Urinary bladder (tissue), 4 donors: ENCODE results near the gene GPR137. TPM values are rescaled to one million over a fixed set of nuclear protein-coding genes. Genes with fewer than 3 reads are reported as not detected.
A peak's percentile ranks its signal among the peaks of the same experiment; 100 is the strongest.
"Not testable (repeated sequence)": the region's sequence is repeated elsewhere in the genome, so short reads cannot be mapped to it uniquely, and the experiment has no call there.

ENCODE experiments used
- DNase-seq: peaks from one replicate; pipeline ENCODE4 v3.0.0-alpha.2; 2015; ENCODE audit errors: extremely low spot score
- H3K27ac ChIP-seq: one replicate; pipeline ENCODE4 v1.5.1; 2013; ENCODE audit warnings: low read depth, mild to moderate bottlenecking, moderate library complexity
- H3K36me3 ChIP-seq: one replicate; pipeline ENCODE4 v1.6.1; 2013; ENCODE audit warnings: mild to moderate bottlenecking, moderate library complexity; ENCODE audit not compliant: insufficient read depth
- H3K4me1 ChIP-seq: one replicate; pipeline ENCODE4 v1.6.1; 2013; ENCODE audit warnings: mild to moderate bottlenecking, moderate library complexity; ENCODE audit not compliant: insufficient read depth
- H3K4me3 ChIP-seq: one replicate; pipeline ENCODE4 v1.5.1; 2013; ENCODE audit warnings: low read depth, low read length
- WGBS: extraction: QIAGEN DNeasy Blood & Tissue Kit; methylation state at CpG from one replicate; pipeline ENCODE4 v1.1.7; 2013; 5-methylcytosine and 5-hydroxymethylcytosine counted together
- polyA plus RNA-seq: library from polyadenylated mRNA; stranded (reverse); fragments of 200-250 nt; gene quantifications from one replicate; pipeline ENCODE4 v1.2.3, GENCODE V29; 2013
- total RNA-seq: library from RNA; depleted of rRNA; stranded (reverse); fragments of >200 nt; gene quantifications from one replicate; pipeline ENCODE4 v1.2.3, GENCODE V29; 2014
- donor health status: healthy with polysubstance abuse.
- donor health status: healthy.

The GPR137 gene
- total and polyA plus RNA-seq, 2 donors: 4.7 to 48.3 TPM

- WGBS: 57% methylated on average over 5 of the region's 5 CpGs
- Histone ChIP-seq H3K4me1 (peaks cover 3% of the 10 kb centered on the region), H3K4me3 (no peak overlapping the region), H3K27ac (no peak overlapping the region), H3K36me3 (no peaks in the 10 kb centered on the region)
- DNase-seq: no peak
Measured at GRCh38 chr11:64304032-64304315, 18.3 kb downstream of the GPR137 start.

- Histone ChIP-seq H3K4me3 (peak overlapping the region; percentile 37), H3K27ac (peak overlapping the region; percentile 85), H3K36me3 (no peaks in the 10 kb centered on the region), H3K4me1 (no peaks in the 10 kb centered on the region)
- WGBS: under 1% methylated on average over 46 of the region's 46 CpGs
- peak; percentile 71 for DNase-seq
Measured at GRCh38 chr11:64304316-64305072, 18.8 kb downstream of the GPR137 start.

GRCh38 chr11:64305075-64305690 is 19.5 kb downstream of the GPR137 start, which contains the start of gene ESRRA:
Gene ESRRA (plus strand): TSS chr11:64305524. CDS start chr11:64307180, 1,656 bp downstream.
- Histone ChIP-seq H3K4me1 (no peaks in the 10 kb centered on the region), H3K4me3 (peak within 1 kb of the TSS; percentile 73), H3K36me3 (no peaks in the 10 kb centered on the region), H3K27ac (peak within 1 kb of the TSS; percentile 85)
- under 1% methylated on average over 81 of the region's 81 CpGs for WGBS
- peak; percentile 92 for DNase-seq

- H3K4me1 ChIP-seq: no peaks in the 10 kb centered on the region
- 2% methylated on average over 71 of the region's 71 CpGs for WGBS
- peak overlapping the region; percentile 73 for H3K4me3 ChIP-seq
- no peaks in the 10 kb centered on the region for H3K36me3 ChIP-seq
- peak overlapping the region; percentile 70 for H3K27ac ChIP-seq
- no peak for DNase-seq
Measured at GRCh38 chr11:64305691-64306562, 20.3 kb downstream of the GPR137 start.

DNA sequence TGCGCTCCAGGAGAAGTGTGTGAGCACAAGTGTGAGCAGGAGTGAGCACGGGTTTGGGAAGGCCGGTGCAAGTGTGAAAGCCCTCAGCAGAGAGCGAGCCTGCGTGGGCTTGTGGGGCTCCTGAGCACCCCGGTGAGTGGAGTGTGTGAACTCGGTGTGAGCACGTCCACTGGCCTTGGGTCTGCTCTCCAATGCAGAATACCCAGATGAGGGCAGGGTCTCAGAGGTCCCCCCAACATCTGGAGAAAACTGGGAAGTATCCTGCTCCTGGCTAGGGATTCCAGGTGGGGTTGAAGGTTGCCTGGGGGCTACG is 20.9 kb downstream of the GPR137 start:
- no peaks in the 10 kb centered on the region for H3K36me3 ChIP-seq
- no peaks in the 10 kb centered on the region for H3K4me1 ChIP-seq
- no peak overlapping the region for H3K27ac ChIP-seq
- no peak for DNase-seq
- peak overlapping the region; percentile 73 for H3K4me3 ChIP-seq
- WGBS: 31% methylated on average over 9 of the region's 9 CpGs

DNA sequence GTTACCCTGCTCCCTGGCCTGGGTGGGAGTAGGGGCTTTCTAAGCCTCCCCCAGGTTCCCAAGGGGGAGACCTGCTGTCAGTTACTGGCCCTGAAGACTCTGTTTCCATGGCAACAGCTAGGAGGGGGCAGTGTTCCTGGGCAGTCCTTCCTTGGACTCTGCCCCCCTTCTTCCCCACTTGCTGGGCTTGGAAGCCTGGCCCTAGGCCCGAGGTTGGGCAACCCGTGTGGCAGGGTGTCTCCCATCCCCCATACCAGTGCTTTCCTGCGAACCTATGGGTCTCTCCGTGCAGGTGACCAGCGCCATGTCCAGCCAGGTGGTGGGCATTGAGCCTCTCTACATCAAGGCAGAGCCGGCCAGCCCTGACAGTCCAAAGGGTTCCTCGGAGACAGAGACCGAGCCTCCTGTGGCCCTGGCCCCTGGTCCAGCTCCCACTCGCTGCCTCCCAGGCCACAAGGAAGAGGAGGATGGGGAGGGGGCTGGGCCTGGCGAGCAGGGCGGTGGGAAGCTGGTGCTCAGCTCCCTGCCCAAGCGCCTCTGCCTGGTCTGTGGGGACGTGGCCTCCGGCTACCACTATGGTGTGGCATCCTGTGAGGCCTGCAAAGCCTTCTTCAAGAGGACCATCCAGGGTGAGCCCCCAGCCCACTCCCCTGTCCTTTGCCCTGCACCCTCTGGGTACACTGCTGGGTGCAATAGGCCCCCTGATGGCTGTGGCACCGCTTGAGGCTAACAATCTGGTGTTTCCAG is 21.4 kb downstream of the GPR137 start:
- 81% methylated on average over 15 of the region's 15 CpGs for WGBS

GRCh38 chr11:64307795-64308194 is 22.1 kb downstream of the GPR137 start:
- H3K27ac ChIP-seq, H3K4me1 ChIP-seq, DNase-seq, H3K36me3 ChIP-seq, H3K4me3 ChIP-seq: not testable (repeated sequence)
- 96% methylated on average over 5 of the region's 5 CpGs for WGBS

More for the DNA sequence above, 21.4 kb downstream of the GPR137 start:
- no peak overlapping the region for H3K27ac ChIP-seq
- no peak for DNase-seq
- no peaks in the 10 kb centered on the region for H3K36me3 ChIP-seq
- peak overlapping the region; percentile 73 for H3K4me3 ChIP-seq
- no peaks in the 10 kb centered on the region for H3K4me1 ChIP-seq

- no peak overlapping the region for H3K4me3 ChIP-seq
- H3K27ac ChIP-seq: no peak overlapping the region
- 90% methylated on average over 10 of the region's 10 CpGs for WGBS
Measured at GRCh38 chr11:64312947-64313346, 27.3 kb downstream of the GPR137 start.

GRCh38 chr11:64313491-64314145 is 28.0 kb downstream of the GPR137 start:
- 66% methylated on average over 18 of the region's 18 CpGs for WGBS
- H3K27ac ChIP-seq: peak overlapping the region; percentile 55
- no peak for DNase-seq
- no peaks in the 10 kb centered on the region for H3K4me1 ChIP-seq
- no peaks in the 10 kb centered on the region for H3K36me3 ChIP-seq
- no peak overlapping the region for H3K4me3 ChIP-seq

More at GRCh38 chr11:64312947-64313346, 27.3 kb downstream of the GPR137 start:
- no peak for DNase-seq
- H3K36me3 ChIP-seq: no peaks in the 10 kb centered on the region
- H3K4me1 ChIP-seq: no peaks in the 10 kb centered on the region

DNA sequence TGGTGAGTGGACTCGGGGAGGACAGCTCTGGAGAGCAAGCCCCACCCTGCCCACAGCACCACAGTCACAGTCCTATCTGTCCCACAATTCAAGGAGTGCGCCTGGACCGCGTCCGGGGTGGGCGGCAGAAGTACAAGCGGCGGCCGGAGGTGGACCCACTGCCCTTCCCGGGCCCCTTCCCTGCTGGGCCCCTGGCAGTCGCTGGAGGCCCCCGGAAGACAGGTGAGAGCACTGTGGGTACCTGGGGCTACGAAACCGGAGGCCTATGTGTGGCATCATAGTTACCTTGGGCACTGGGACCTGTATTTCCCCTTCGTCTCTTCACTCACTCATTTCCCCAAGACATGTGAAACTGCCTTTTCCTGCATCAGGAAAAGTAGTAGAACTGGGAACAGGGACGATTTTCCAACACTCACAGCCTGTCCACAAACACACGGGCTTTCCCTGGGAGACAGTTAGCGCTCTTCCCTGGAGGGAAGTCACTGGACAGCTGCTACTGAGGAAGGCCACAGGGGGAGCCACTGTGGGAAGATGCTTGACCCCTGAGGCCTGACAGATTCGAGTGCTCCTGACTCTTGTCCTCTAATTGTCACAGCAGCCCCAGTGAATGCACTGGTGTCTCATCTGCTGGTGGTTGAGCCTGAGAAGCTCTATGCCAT is 28.6 kb downstream of the GPR137 start:
- H3K4me3 ChIP-seq: no peak overlapping the region
- no peaks in the 10 kb centered on the region for H3K4me1 ChIP-seq
- DNase-seq: no peak
- WGBS: 76% methylated on average over 19 of the region's 19 CpGs
- H3K27ac ChIP-seq: peak overlapping the region; percentile 55
- no peaks in the 10 kb centered on the region for H3K36me3 ChIP-seq

DNA sequence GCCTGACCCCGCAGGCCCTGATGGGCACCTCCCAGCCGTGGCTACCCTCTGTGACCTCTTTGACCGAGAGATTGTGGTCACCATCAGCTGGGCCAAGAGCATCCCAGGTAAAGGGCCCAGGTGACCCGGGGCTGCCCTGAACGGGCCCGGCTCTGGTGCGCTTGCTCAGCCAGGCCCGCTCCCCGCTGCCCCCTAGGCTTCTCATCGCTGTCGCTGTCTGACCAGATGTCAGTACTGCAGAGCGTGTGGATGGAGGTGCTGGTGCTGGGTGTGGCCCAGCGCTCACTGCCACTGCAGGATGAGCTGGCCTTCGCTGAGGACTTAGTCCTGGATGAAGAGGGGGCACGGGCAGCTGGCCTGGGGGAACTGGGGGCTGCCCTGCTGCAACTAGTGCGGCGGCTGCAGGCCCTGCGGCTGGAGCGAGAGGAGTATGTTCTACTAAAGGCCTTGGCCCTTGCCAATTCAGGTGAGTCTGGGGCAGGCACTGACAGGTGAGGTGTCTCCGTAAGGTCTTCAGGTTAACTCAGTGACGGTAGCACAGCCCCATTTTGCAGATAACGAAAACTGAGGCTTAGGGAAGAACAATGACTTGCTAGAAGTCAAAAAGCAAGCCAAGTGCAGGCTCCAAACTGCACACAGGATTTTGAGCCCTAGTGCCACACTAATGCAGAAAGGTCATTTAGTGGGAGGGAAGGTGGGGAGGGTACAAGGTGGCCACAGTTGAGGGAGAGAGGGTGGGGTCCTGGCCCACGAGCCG is 29.3 kb downstream of the GPR137 start:
- DNase-seq: no peak
- 87% methylated on average over 24 of the region's 24 CpGs for WGBS
- Histone ChIP-seq H3K27ac (no peak overlapping the region), H3K4me3 (no peak overlapping the region), H3K36me3 (no peaks in the 10 kb centered on the region), H3K4me1 (no peaks in the 10 kb centered on the region)
